WERI-Rb-1 (cell line): ENCODE data around the gene TRAPPC5.
A peak's percentile ranks its signal among the peaks of the same experiment; 100 is the strongest.

Experiments
- DNase-seq: peaks from one replicate; pipeline ENCODE4 v3.0.0-alpha.2; 2020
- H3K27ac ChIP-seq: fragments of 250-450 bp; sonication (Bioruptor Pico); 2 replicates; pipeline ENCODE4 v1.5.1; 2020; ENCODE audit warnings: mild to moderate bottlenecking, moderate library complexity
- H3K27me3 ChIP-seq: fragments of 250-450 bp; sonication (Bioruptor Pico); 2 replicates; pipeline ENCODE4 v1.5.1; 2021; ENCODE audit warnings: mild to moderate bottlenecking, low read depth, moderate library complexity; ENCODE audit not compliant: insufficient read depth, severe bottlenecking
- H3K36me3 ChIP-seq: fragments of 250-450 bp; sonication (Bioruptor Pico); 2 replicates; pipeline ENCODE4 v1.5.1; 2020; ENCODE audit warnings: mild to moderate bottlenecking, moderate library complexity
- H3K4me3 ChIP-seq: 2 replicates; pipeline ENCODE4 v1.5.1; 2011; ENCODE audit warnings: low read depth, mild to moderate bottlenecking, control low read depth, low read length
- H3K9me3 ChIP-seq: fragments of 250-450 bp; sonication (Bioruptor Pico); 2 replicates; pipeline ENCODE4 v1.5.1; 2021; ENCODE audit warnings: mild to moderate bottlenecking, moderate library complexity; ENCODE audit not compliant: severe bottlenecking
- CTCF ChIP-seq: IDR thresholded peaks from 2 replicates; pipeline ENCODE4 v1.5.1; 2011; ENCODE audit warnings: low read depth, mild to moderate bottlenecking, control low read depth, inconsistent platforms, low read length

The TRAPPC5 gene

GRCh38 chr19:7676376-7676775 lies 4.3 kb upstream of the TRAPPC5 start:
- no peak overlapping the region for H3K27ac ChIP-seq
- no peak for DNase-seq
- peaks cover 8% of the 10 kb centered on the region for H3K9me3 ChIP-seq
- no peak for TF ChIP-seq CTCF
- no peak overlapping the region for H3K4me3 ChIP-seq
- no peaks in the 10 kb centered on the region for H3K36me3 ChIP-seq
- H3K27me3 ChIP-seq: no peaks in the 10 kb centered on the region

- H3K27me3 ChIP-seq: no peaks in the 10 kb centered on the region
- no peaks in the 10 kb centered on the region for H3K36me3 ChIP-seq
- TF ChIP-seq CTCF: no peak
- no peak for DNase-seq
- H3K27ac ChIP-seq: no peak within 1 kb of the TSS
- H3K9me3 ChIP-seq: peaks cover 8% of the 10 kb centered on the region
- no peak within 1 kb of the TSS for H3K4me3 ChIP-seq
Observed at GRCh38 chr19:7676854-7677253, 3.8 kb upstream of the TRAPPC5 start, which contains the start of gene MCEMP1. Gene MCEMP1, plus strand, starts transcription at chr19:7677090. Its CDS starts 31 bp downstream, at chr19:7677121.

GRCh38 chr19:7677669-7678311 lies 2.8 kb upstream of the TRAPPC5 start:
- H3K9me3 ChIP-seq: peaks cover 8% of the 10 kb centered on the region
- peak; percentile 22; the same call in 1 of the 2 replicates for TF ChIP-seq CTCF
- H3K27ac ChIP-seq: no peak overlapping the region
- peaks cover 6% of the 10 kb centered on the region for H3K36me3 ChIP-seq
- no peak overlapping the region for H3K4me3 ChIP-seq
- no peaks in the 10 kb centered on the region for H3K27me3 ChIP-seq
- no peak for DNase-seq

GRCh38 chr19:7678971-7679751 lies 1.5 kb upstream of the TRAPPC5 start:
- Histone ChIP-seq H3K27me3 (no peaks in the 10 kb centered on the region), H3K36me3 (peaks cover 14% of the 10 kb centered on the region), H3K4me3 (no peak overlapping the region), H3K9me3 (peaks cover 3% of the 10 kb centered on the region), H3K27ac (no peak overlapping the region)
- DNase-seq: peak; percentile 78
- peak; percentile 71 for TF ChIP-seq CTCF

DNA sequence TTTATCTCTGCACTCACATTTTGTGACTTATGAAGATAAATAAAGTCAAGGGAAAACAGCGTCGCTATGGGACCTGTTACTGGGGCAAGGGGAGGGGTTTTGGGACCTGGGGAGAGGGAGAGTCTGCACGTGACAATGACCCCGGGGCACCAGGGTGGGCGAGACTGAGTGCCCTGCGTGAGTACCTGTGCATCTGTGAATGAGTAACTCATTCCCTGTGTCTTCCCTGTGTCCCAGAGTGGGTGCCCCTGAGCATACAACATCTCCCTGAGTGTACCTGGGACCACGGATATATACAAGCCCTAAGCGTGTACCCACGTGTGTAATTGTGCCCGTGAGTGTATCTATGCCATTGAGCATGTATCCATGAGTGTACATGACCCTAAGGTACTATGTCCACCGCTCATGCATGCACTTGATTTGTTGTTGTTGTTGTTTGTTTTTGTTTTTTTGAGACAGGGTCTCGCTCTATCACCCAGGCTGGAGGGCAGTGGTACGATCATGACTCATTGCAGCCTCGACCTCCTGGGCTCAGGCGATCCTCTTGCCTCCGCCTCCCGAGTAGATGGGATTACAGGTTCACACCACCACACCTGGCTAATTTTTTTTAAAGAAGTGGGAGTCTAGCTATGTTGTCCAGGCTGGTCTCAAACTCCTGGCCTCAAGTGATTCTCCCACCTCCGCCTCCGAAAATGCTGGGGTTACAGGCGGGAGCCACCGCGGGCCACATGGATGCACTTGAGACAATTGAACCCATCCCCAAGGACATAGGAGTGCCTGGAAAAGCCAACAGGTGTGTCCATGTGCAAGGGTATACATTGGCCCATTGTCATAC lies 645 bp upstream of the TRAPPC5 start:
- Histone ChIP-seq H3K4me3 (peak overlapping the region; percentile 94), H3K9me3 (no peaks in the 10 kb centered on the region), H3K36me3 (peaks cover 14% of the 10 kb centered on the region), H3K27me3 (no peaks in the 10 kb centered on the region), H3K27ac (peak overlapping the region; percentile 75; the same call in 1 of the 2 replicates)
- TF ChIP-seq CTCF: no peak
- DNase-seq: peak; percentile 19
